CD4-positive, alpha-beta memory T cell (primary cell): Measurements from ENCODE around the gene DDIAS. TPM values are rescaled to one million over a fixed set of nuclear protein-coding genes. Genes with fewer than 3 reads are reported as not detected.
A peak's percentile ranks its signal among the peaks of the same experiment; 100 is the strongest.

Source experiments
- CTCF ChIA-PET: fragments of 350-600 bp; sonication (Branson Sonifier 250); formaldehyde crosslinking; loops from one replicate; lab custom pipeline; 2021; ENCODE audit warnings: inconsistent platforms; ENCODE audit not compliant: partially characterized antibody; lab: Charles Lee
- POLR2A ChIA-PET: fragments of 350-600 bp; sonication (Branson Sonifier 250); formaldehyde crosslinking; loops from one replicate; lab custom pipeline; 2021; ENCODE audit not compliant: partially characterized antibody; lab: Charles Lee
- DNase-seq, 5 donors: peaks; one replicate each; pipeline versions ENCODE4 v3.0.0 to v3.0.0-alpha.2; 2020 to 2022; ENCODE audit warnings: mixed read lengths in 1 of 5
- H3K27ac ChIP-seq: one replicate; pipeline ENCODE4 v1.7.0; 2013; ENCODE audit warnings: low read depth, low read length
- H3K27me3 ChIP-seq: 2 replicates; pipeline ENCODE4 v1.7.0; 2013; ENCODE audit warnings: mild to moderate bottlenecking, low read length, moderate library complexity; ENCODE audit not compliant: insufficient read depth
- H3K36me3 ChIP-seq: 2 replicates; pipeline ENCODE4 v1.7.0; 2013; ENCODE audit warnings: mild to moderate bottlenecking, low read length, moderate library complexity; ENCODE audit not compliant: insufficient read depth
- H3K4me1 ChIP-seq: 2 replicates; pipeline ENCODE4 v1.7.0; 2013; ENCODE audit warnings: mild to moderate bottlenecking, low read length, moderate library complexity; ENCODE audit not compliant: insufficient read depth
- H3K4me3 ChIP-seq, 2 donors: one replicate each; pipeline ENCODE4 v1.7.0; 2013; ENCODE audit warnings: low read length in 2 of 2, mild to moderate bottlenecking in 1 of 2
- H3K9me3 ChIP-seq, 2 donors: one replicate each; pipeline ENCODE4 v1.7.0; 2013; ENCODE audit warnings: low read length in 2 of 2, control low read depth in 1 of 2; ENCODE audit not compliant: control insufficient read depth in 1 of 2
- H3K27ac Mint-ChIP-seq, 7 donors: one replicate each; pipeline ENCODE4 v1.8.0; 2020 to 2021; ENCODE audit warnings: mixed read lengths in 7 of 7, mild to moderate bottlenecking in 6 of 7, inconsistent platforms in 3 of 7, moderate library complexity in 3 of 7
- H3K27me3 Mint-ChIP-seq, 2 donors: one replicate each; pipeline ENCODE4 v1.8.0; 2020 to 2021; ENCODE audit warnings: mixed read lengths in 2 of 2
- H3K36me3 Mint-ChIP-seq, 2 donors: one replicate each; pipeline ENCODE4 v1.8.0; 2020 to 2021; ENCODE audit warnings: mixed read lengths in 2 of 2, inconsistent platforms in 1 of 2, mild to moderate bottlenecking in 1 of 2
- H3K4me1 Mint-ChIP-seq, 4 donors: one replicate each; pipeline ENCODE4 v1.8.0; 2020 to 2021; ENCODE audit warnings: mixed read lengths in 4 of 4, mild to moderate bottlenecking in 1 of 4
- H3K4me3 Mint-ChIP-seq, 8 donors: one replicate each; pipeline ENCODE4 v1.8.0; 2020 to 2021; ENCODE audit warnings: mixed read lengths in 8 of 8, mild to moderate bottlenecking in 7 of 8, moderate library complexity in 6 of 8, inconsistent platforms in 3 of 8
- H3K9me3 Mint-ChIP-seq, 8 donors: one replicate each; pipeline ENCODE4 v1.8.0; 2020 to 2021; ENCODE audit warnings: mixed read lengths in 8 of 8, mild to moderate bottlenecking in 5 of 8, inconsistent platforms in 3 of 8, moderate library complexity in 1 of 8
- intact Hi-C: fragments of 100-400 bp; cut with micrococcal nuclease; formaldehyde crosslinking; loops from one replicate; pipeline ENCODE4 v1.15.1; 2023
- polyA plus RNA-seq, 2 donors: library from polyadenylated mRNA; unstranded; fragments of 300-500 nt; fragmentation: Illumina TruSeq; gene quantifications; one replicate each; pipeline ENCODE4 v1.2.3, GENCODE V29; 2021
- total RNA-seq, 2 experiments: library from RNA; stranded (reverse); gene quantifications; one replicate each; pipeline ENCODE4 v1.2.3, GENCODE V29; 2021

The DDIAS gene
- total and polyA plus RNA-seq, 4 experiments from 2014 or later: 0.67 to 2.4 (median 0.86) TPM; not detected in 1

GRCh38 chr11:82869657-82870056 lies 31.9 kb upstream of the DDIAS start:
- H3K36me3 Mint-ChIP-seq: no peaks in the 10 kb centered on the region
- H3K9me3 ChIP-seq: no peaks in the 10 kb centered on the region
- peaks cover 0 to 2% (median 0%) of the 10 kb centered on the region in 8 donors for H3K9me3 Mint-ChIP-seq
- H3K4me1 Mint-ChIP-seq: peaks cover 26 to 42% (median 28%) of the 10 kb centered on the region in 4 donors
- intact Hi-C loops: loop anchor here (5.0 kb wide), 2 partner anchors 137 to 853 kb away; partner anchors contain the start of gene FAM181B
- DNase-seq: no peak
- H3K4me3 Mint-ChIP-seq: no peak overlapping the region
- H3K27ac ChIP-seq: no peak overlapping the region
- no peak overlapping the region for H3K4me3 ChIP-seq
- H3K27me3 ChIP-seq: no peaks in the 10 kb centered on the region
- no peak overlapping the region for H3K27ac Mint-ChIP-seq
- H3K36me3 ChIP-seq: no peaks in the 10 kb centered on the region
- peaks cover 26% of the 10 kb centered on the region for H3K4me1 ChIP-seq
- ChIA-PET CTCF (interaction anchor here (1.3 to 5.3 kb wide), 4 partner anchors 15 to 379 kb away, joined by 4 to 107 read pairs (median 66); partner anchors contain the start of genes DDIAS and PRCP), POLR2A (interaction anchor here (1.6 kb wide), 1 partner anchor 31 kb away, joined by 5 read pairs; the partner anchor contains the start of genes DDIAS and PRCP)
- peaks cover 0 to 2% of the 10 kb centered on the region in 2 donors for H3K27me3 Mint-ChIP-seq

DNA sequence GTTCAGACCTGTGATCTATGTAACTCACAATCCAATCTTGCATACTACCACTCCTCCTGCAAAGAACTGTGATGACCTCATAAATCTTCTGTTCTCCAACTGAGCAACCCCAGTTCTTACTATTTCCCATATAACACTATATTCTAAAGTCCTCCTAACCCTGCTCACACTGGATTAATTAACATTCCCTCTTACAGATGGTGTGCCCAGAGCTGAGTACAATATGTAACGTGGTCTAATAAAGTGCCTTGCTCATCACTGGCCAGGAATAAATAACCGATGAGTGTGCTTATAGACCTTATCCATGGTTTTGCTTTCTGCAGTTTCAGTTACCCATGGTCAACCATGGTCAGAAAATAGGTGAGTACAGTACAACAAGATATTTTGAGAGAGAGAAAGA lies 29.9 kb upstream of the DDIAS start:
- Histone ChIP-seq H3K27ac (no peak overlapping the region), H3K27me3 (no peaks in the 10 kb centered on the region), H3K4me3 (no peak overlapping the region), H3K4me1 (peaks cover 27% of the 10 kb centered on the region), H3K9me3 (no peaks in the 10 kb centered on the region), H3K36me3 (no peaks in the 10 kb centered on the region)
- CTCF ChIA-PET: no interaction called here
- Mint-ChIP-seq H3K4me1 (peaks cover 38 to 55% (median 39%) of the 10 kb centered on the region in 4 donors), H3K36me3 (peaks cover 2% of the 10 kb centered on the region in 2 donors), H3K27ac (no peak overlapping the region), H3K9me3 (peaks cover 0 to 2% (median 1%) of the 10 kb centered on the region in 8 donors), H3K27me3 (peaks cover 0 to 2% of the 10 kb centered on the region in 2 donors), H3K4me3 (no peak overlapping the region)
- POLR2A ChIA-PET: no interaction called here
- DNase-seq: no peak
- intact Hi-C loops: no loop called here

DNA sequence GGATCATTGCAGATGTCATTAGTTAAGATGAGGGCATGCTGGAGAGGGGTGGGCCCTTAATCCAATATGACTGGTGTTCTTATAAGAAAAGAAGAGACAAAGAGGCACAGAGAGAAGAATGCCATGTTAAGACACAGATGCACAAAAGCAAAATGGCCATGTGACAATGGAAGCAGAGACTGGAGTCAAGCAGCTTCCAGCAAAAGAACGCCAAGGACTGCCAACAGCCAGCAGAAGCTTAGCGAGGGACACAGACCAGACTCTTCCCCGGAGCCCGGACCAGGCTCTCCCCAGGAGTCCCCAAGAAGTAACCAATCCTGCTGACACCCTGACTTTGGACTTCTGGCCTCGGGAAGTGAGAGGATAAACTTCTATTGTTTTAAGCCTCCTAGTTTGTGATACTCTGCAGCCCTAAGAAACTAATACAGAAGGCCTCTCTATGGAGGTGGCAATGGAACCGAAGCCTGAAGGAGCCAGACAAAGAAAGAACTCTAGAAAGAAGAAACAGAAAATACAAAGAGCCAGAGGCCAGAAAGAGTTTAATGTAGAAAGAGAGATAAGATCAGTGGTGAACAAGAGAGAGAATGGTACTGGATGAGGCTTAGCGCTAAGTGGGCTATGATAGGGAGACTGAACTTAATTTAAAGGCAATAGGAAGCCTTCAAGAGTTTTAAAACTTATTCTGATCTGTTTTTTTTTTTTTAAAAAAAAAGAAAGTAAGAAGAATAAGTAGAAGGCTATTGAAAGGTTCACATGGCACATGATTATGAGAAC lies 29.0 kb upstream of the DDIAS start:
- no peak for DNase-seq
- Histone ChIP-seq H3K4me3 (no peak overlapping the region), H3K36me3 (no peaks in the 10 kb centered on the region), H3K4me1 (peaks cover 24% of the 10 kb centered on the region), H3K27me3 (no peaks in the 10 kb centered on the region), H3K27ac (no peak overlapping the region), H3K9me3 (peaks cover 0 to 3% of the 10 kb centered on the region in 2 donors)
- ChIA-PET POLR2A (no interaction called here), CTCF (no interaction called here)
- peaks cover 35 to 51% (median 37%) of the 10 kb centered on the region in 4 donors for H3K4me1 Mint-ChIP-seq
- peak overlapping the region in 3 of 8 donors; percentile 12 to 45 (median 26) for H3K4me3 Mint-ChIP-seq
- intact Hi-C loops: no loop called here
- peaks cover under 1 to 7% (median 4%) of the 10 kb centered on the region in 8 donors for H3K9me3 Mint-ChIP-seq
- peak overlapping the region in 2 of 7 donors; percentile 4 to 70 for H3K27ac Mint-ChIP-seq
- H3K36me3 Mint-ChIP-seq: peaks cover 6 to 7% of the 10 kb centered on the region in 2 donors
- H3K27me3 Mint-ChIP-seq: no peaks in the 10 kb centered on the region

- intact Hi-C loops: loop anchor here (2.0 kb wide), 1 partner anchor 27 kb away; the partner anchor contains the start of genes DDIAS and PRCP
- H3K27ac Mint-ChIP-seq: peak overlapping the region; percentile 33 to 85 (median 70)
- POLR2A ChIA-PET: interaction anchor here (1.0 to 1.5 kb wide), 3 partner anchors 27 to 98 kb away, joined by 3 to 21 read pairs (median 5); partner anchors contain the start of genes DDIAS and PRCP
Observed at GRCh38 chr11:82873919-82874333, 27.6 kb upstream of the DDIAS start.

GRCh38 chr11:82874646-82875523 lies 26.7 kb upstream of the DDIAS start:
- H3K36me3 ChIP-seq: no peaks in the 10 kb centered on the region
- H3K9me3 ChIP-seq: peaks cover 0 to 4% of the 10 kb centered on the region in 2 donors
- H3K4me3 ChIP-seq: no peak overlapping the region
- H3K4me1 Mint-ChIP-seq: peaks cover 32 to 45% (median 35%) of the 10 kb centered on the region in 4 donors
- H3K27ac ChIP-seq: no peak overlapping the region
- H3K36me3 Mint-ChIP-seq: peaks cover 10 to 20% of the 10 kb centered on the region in 2 donors
- intact Hi-C loops: loop anchor here (2.0 kb wide), 1 partner anchor 26 kb away; the partner anchor contains the start of genes DDIAS and PRCP
- peak overlapping the region in 4 of 7 donors; percentile 22 to 82 (median 50) for H3K27ac Mint-ChIP-seq
- POLR2A ChIA-PET: interaction anchor here (1.5 kb wide), 1 partner anchor 26 kb away, joined by 21 read pairs; the partner anchor contains the start of genes DDIAS and PRCP
- peaks cover 4 to 21% (median 11%) of the 10 kb centered on the region in 8 donors for H3K9me3 Mint-ChIP-seq
- no peak for DNase-seq
- H3K4me1 ChIP-seq: peaks cover 24% of the 10 kb centered on the region
- H3K27me3 ChIP-seq: no peaks in the 10 kb centered on the region
- peak overlapping the region in 3 of 8 donors; percentile 13 to 61 (median 27) for H3K4me3 Mint-ChIP-seq
- CTCF ChIA-PET: no interaction called here
- H3K27me3 Mint-ChIP-seq: no peaks in the 10 kb centered on the region

More at GRCh38 chr11:82873919-82874333, 27.6 kb upstream of the DDIAS start:
- peak in 4 of 5 donors; percentile 28 to 51 (median 36) for DNase-seq
- H3K9me3 Mint-ChIP-seq: peaks cover 2 to 16% (median 7%) of the 10 kb centered on the region in 8 donors
- no peaks in the 10 kb centered on the region for H3K27me3 Mint-ChIP-seq
- Histone ChIP-seq H3K9me3 (peaks cover 0 to 4% of the 10 kb centered on the region in 2 donors), H3K4me1 (peaks cover 24% of the 10 kb centered on the region), H3K36me3 (no peaks in the 10 kb centered on the region), H3K27ac (no peak overlapping the region), H3K27me3 (no peaks in the 10 kb centered on the region), H3K4me3 (no peak overlapping the region)
- H3K4me3 Mint-ChIP-seq: peak overlapping the region in 6 of 8 donors; percentile 49 to 73 (median 62)
- peaks cover 32 to 48% (median 35%) of the 10 kb centered on the region in 4 donors for H3K4me1 Mint-ChIP-seq
- CTCF ChIA-PET: interaction anchor here (1.0 kb wide), 1 partner anchor 26 kb away, joined by 3 read pairs; the partner anchor contains the start of gene PRCP
- H3K36me3 Mint-ChIP-seq: peaks cover 6 to 15% of the 10 kb centered on the region in 2 donors

- Histone ChIP-seq H3K27ac (no peak overlapping the region), H3K9me3 (no peaks in the 10 kb centered on the region), H3K36me3 (no peaks in the 10 kb centered on the region), H3K4me1 (no peaks in the 10 kb centered on the region), H3K27me3 (no peaks in the 10 kb centered on the region), H3K4me3 (no peak overlapping the region)
- Mint-ChIP-seq H3K9me3 (peaks cover 0 to 10% (median 4%) of the 10 kb centered on the region in 8 donors), H3K4me3 (no peak overlapping the region), H3K27ac (no peak overlapping the region), H3K4me1 (peaks cover 0 to 7% (median 3%) of the 10 kb centered on the region in 4 donors), H3K36me3 (peaks cover 11 to 42% of the 10 kb centered on the region in 2 donors), H3K27me3 (no peaks in the 10 kb centered on the region)
- POLR2A ChIA-PET: no interaction called here
- CTCF ChIA-PET: interaction anchor here (6.0 kb wide), 1 partner anchor 16 kb away, joined by 38 read pairs; no protein-coding TSS in a partner anchor
- intact Hi-C loops: no loop called here
- no peak for DNase-seq
Observed at GRCh38 chr11:82883853-82884252, 17.7 kb upstream of the DDIAS start.
